GM12873 (cell line): Measurements from ENCODE around the gene ANAPC4.

ENCODE experiments used
- CTCF ChIP-seq: IDR thresholded peaks from 2 replicates; pipeline ENCODE4 v1.5.1; 2012; ENCODE audit warnings: low read depth, mild to moderate bottlenecking, moderate library complexity, low read length, control low read depth; ENCODE audit not compliant: insufficient read depth; ENCODE audit errors: missing control alignments

Gene ANAPC4

GRCh38 chr4:25424539-25425228 lies 47.6 kb downstream of the ANAPC4 start:
- TF ChIP-seq CTCF, result no peak

- no peak for TF ChIP-seq CTCF
Measured at GRCh38 chr4:25425361-25425760, 48.3 kb downstream of the ANAPC4 start.

GRCh38 chr4:25427871-25428270 lies 50.8 kb downstream of the ANAPC4 start:
- TF ChIP-seq CTCF, result no peak

- TF ChIP-seq CTCF, result no peak
Measured at GRCh38 chr4:25430630-25431029, 53.6 kb downstream of the ANAPC4 start.

- no peak for TF ChIP-seq CTCF
Measured at GRCh38 chr4:25433966-25434827, 57.1 kb downstream of the ANAPC4 start.

- TF ChIP-seq CTCF, result no peak
Measured at GRCh38 chr4:25437926-25438325, 60.9 kb downstream of the ANAPC4 start.

- TF ChIP-seq CTCF, result peak; percentile 95
Measured at GRCh38 chr4:25439918-25440477, 62.9 kb downstream of the ANAPC4 start.
